Tibial nerve (tissue), 4 donors: ENCODE data around the gene MAPKAP1.

Experiments used
- CTCF ChIP-seq, 5 experiments: fragments of 200-600 bp in 3 of 5; fragments of 450-650 bp in 2 of 5; sonication (generic) in 3 of 5; IDR thresholded peaks; one replicate each; pipeline ENCODE4 v1.5.1; 2016 to 2019; ENCODE audit warnings: antibody characterized with exemption in 5 of 5, mild to moderate bottlenecking in 3 of 5, moderate library complexity in 2 of 5
- EP300 ChIP-seq, 2 donors: sonication (generic); formaldehyde crosslinking; IDR thresholded peaks; one replicate each; pipeline ENCODE4 v1.6.1; 2017; ENCODE audit warnings: antibody characterized with exemption in 2 of 2, mild to moderate bottlenecking in 1 of 2
- POLR2A ChIP-seq, 2 donors: fragments of 450-650 bp; IDR thresholded peaks; one replicate each; pipeline ENCODE4 v1.6.1; 2017; ENCODE audit warnings: antibody characterized with exemption in 2 of 2, mild to moderate bottlenecking in 2 of 2, moderate library complexity in 2 of 2

GRCh38 chr9:125483697-125484096, 223.3 kb downstream of the MAPKAP1 start:
- TF ChIP-seq CTCF (IDR thresholded peaks at IDR 0.05) (no peak), POLR2A (IDR thresholded peaks at IDR 0.05) (no peak), EP300 (IDR thresholded peaks at IDR 0.05) (no peak)
